HL-60 (cell line): ENCODE measurements around the gene SORCS1.

Experiments used
- CTCF ChIP-seq: IDR thresholded peaks from one replicate; pipeline ENCODE4 v1.5.1; 2011; ENCODE audit warnings: low read length, control low read depth, inconsistent platforms; ENCODE audit not compliant: insufficient read depth
- GABPA ChIP-seq: IDR thresholded peaks from 2 replicates; pipeline ENCODE4 v1.6.1; 2012; ENCODE audit warnings: low read depth
- REST ChIP-seq: IDR thresholded peaks from 2 replicates; pipeline ENCODE4 v1.6.1; 2012; ENCODE audit warnings: low read depth; ENCODE audit not compliant: insufficient replicate concordance

GRCh38 chr10:107025676-107026075, 138.8 kb downstream of the SORCS1 start:
- TF ChIP-seq REST (no peak), CTCF (no peak), GABPA (no peak)
